ENCODE measurements around the gene NXPE3. TPM values are rescaled to one million over a fixed set of nuclear protein-coding genes. Genes with fewer than 3 reads are reported as not detected.

The NXPE3 gene
- total and polyA plus RNA-seq, 9 donors: 5.6 to 16.4 (median 13.1) TPM

DNA sequence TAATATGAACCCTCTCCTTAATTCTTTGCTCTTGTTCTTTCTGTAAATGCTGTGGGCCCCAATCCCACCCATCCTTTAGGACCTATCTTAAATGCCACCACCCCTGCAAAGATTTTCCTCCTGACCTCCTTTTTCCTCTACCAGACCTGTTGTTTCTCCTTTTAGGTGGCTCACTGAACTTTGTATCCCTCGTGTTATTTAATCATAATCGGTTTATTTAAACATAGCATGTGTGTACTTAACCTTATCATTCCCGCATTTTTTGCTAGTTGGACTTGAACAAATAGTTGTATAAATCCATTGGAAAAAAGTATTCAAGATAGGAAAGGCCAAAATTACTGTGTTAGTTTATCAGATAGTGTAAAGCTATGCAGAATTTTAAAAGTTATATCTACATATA lies 69.3 kb downstream of the NXPE3 start:
- H3K27me3 ChIP-seq: no peaks in the 10 kb centered on the region
- H3K27ac ChIP-seq: peak overlapping the region in 1 of 2 donors; percentile 98
- no peak for TF ChIP-seq CTCF (IDR thresholded peaks at IDR 0.05)
- TF ChIP-seq POLR2A (IDR thresholded peaks at IDR 0.05): no peak
- TF ChIP-seq EP300 (IDR thresholded peaks at IDR 0.05): no peak
- intact Hi-C loops (cut with DNase I): loop anchor here in 2 of 4 donors (5.0 kb wide), 2 partner anchors 161 to 334 kb away; partner anchors contain the start of gene RPL24 (in 1 of the 2)
- no peaks in the 10 kb centered on the region for H3K36me3 ChIP-seq
- peaks cover 4% of the 10 kb centered on the region for H3K4me1 ChIP-seq (ENCODE audit: insufficient read depth)
- peak overlapping the region; percentile 76 for H3K4me3 ChIP-seq
- no peaks in the 10 kb centered on the region for H3K9me3 ChIP-seq
- 18 to 23% (median 22%) methylated on average over 3 of the region's 3 CpGs for WGBS, 3 donors
- DNase-seq: no peak

GRCh38 chr3:101848754-101849713 lies 70.0 kb downstream of the NXPE3 start, which contains the start of gene NFKBIZ:
NFKBIZ (plus strand) TSS chr3:101849514; CDS start chr3:101849629, 115 bp downstream.
- Histone ChIP-seq H3K27me3 (no peaks in the 10 kb centered on the region), H3K36me3 (no peaks in the 10 kb centered on the region), H3K27ac (peak within 1 kb of the TSS; percentile 98 to 99), H3K9me3 (no peaks in the 10 kb centered on the region), H3K4me3 (peak within 1 kb of the TSS; percentile 76), H3K4me1 (ENCODE audit: insufficient read depth) (peaks cover 4% of the 10 kb centered on the region)
- intact Hi-C loops (cut with DNase I): loop anchor here in 2 of 4 donors (5.0 kb wide), 2 partner anchors 162 to 333 kb away; partner anchors contain the start of gene RPL24 (in 1 of the 2)
- DNase-seq: peak; percentile 95 to 97 (median 97)
- 1 to 2% (median 2%) methylated on average over 38 to 95 of the region's 95 CpGs for WGBS, 3 donors
- TF ChIP-seq POLR2A (IDR thresholded peaks at IDR 0.05): peak; percentile 98
- no peak for TF ChIP-seq CTCF (IDR thresholded peaks at IDR 0.05)
- peak; percentile 87 for TF ChIP-seq EP300 (IDR thresholded peaks at IDR 0.05)

DNA sequence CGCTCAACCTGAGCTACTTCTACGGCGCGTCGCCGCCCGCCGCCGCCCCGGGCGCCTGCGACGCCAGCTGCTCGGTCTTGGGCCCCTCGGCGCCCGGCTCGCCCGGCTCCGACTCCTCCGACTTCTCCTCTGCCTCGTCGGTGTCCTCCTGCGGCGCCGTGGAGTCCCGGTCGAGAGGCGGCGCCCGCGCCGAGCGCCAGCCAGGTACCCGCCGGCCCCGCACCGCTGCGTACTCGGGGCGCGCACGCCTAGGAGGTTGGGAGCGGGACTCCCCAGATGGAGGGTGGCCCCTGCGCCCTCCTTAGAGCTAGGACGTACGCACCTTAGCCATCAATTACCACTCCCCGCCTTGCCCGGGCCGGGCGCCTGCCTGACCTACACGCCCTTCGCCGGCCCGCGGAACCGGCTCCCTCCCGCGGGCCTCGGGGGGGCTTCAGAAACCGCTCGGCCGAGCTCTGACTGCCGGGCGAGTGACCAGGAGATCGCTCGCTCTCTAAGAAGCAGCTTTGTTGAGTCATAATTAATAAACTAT lies 70.8 kb downstream of the NXPE3 start:
- Histone ChIP-seq H3K36me3 (no peaks in the 10 kb centered on the region), H3K27me3 (no peaks in the 10 kb centered on the region), H3K4me1 (ENCODE audit: insufficient read depth) (peaks cover 4% of the 10 kb centered on the region), H3K4me3 (peak overlapping the region; percentile 76), H3K9me3 (no peaks in the 10 kb centered on the region), H3K27ac (peak overlapping the region; percentile 98 to 99)
- WGBS, 3 donors: 0% methylated on average over 14 to 67 of the region's 67 CpGs
- intact Hi-C loops (cut with DNase I): loop anchor here in 2 of 4 donors (5.0 kb wide), 3 partner anchors 42 to 333 kb away; partner anchors contain the start of gene RPL24 (in 1 of the 2)
- TF ChIP-seq POLR2A (IDR thresholded peaks at IDR 0.05) (no peak), CTCF (IDR thresholded peaks at IDR 0.05) (no peak), EP300 (IDR thresholded peaks at IDR 0.05) (no peak)
- DNase-seq: peak; percentile 47 to 75 (median 63)

GRCh38 chr3:101850246-101851051 lies 71.4 kb downstream of the NXPE3 start:
- TF ChIP-seq EP300 (IDR thresholded peaks at IDR 0.05) (no peak), CTCF (IDR thresholded peaks at IDR 0.05) (no peak), POLR2A (IDR thresholded peaks at IDR 0.05) (no peak)
- intact Hi-C loops (cut with DNase I): loop anchor here in 1 of 4 donors (5.0 kb wide), 1 partner anchor 43 kb away; no protein-coding TSS in a partner anchor
- Histone ChIP-seq H3K4me1 (ENCODE audit: insufficient read depth) (peaks cover 4% of the 10 kb centered on the region), H3K27me3 (no peaks in the 10 kb centered on the region), H3K9me3 (no peaks in the 10 kb centered on the region), H3K27ac (peak overlapping the region; percentile 98 to 99), H3K36me3 (no peaks in the 10 kb centered on the region), H3K4me3 (peak overlapping the region; percentile 76)
- no peak for DNase-seq
- WGBS, 3 donors: 2 to 3% (median 2%) methylated on average over 19 of the region's 19 CpGs
